HepG2 (cell line): Measurements from ENCODE around the gene ZFYVE28. TPM values are rescaled to one million over a fixed set of nuclear protein-coding genes. Genes with fewer than 3 reads are reported as not detected.
A peak's percentile ranks its signal among the peaks of the same experiment; 100 is the strongest.

Experiments used
- ATAC-seq: fragments of 200-7000 bp; cut with Tn5 transposase; 3 replicates; pipeline ENCODE4 v1.9.1; 2020; ENCODE audit warnings: mild to moderate bottlenecking, moderate library complexity
- BruUV-seq: library from RNA; stranded (reverse); fragments of 400-500 nt; replicated peaks from 2 replicates; lab custom pipeline; 2021; lab: Mats Ljungman, UMichigan
- CTCF ChIA-PET: fragments of 300-600 bp; formaldehyde crosslinking; extraction: SDS; loops from one replicate; lab custom pipeline; 2021; ENCODE audit warnings: low total read pairs, inconsistent platforms, low intra/inter-chr PET ratio; lab: Yijun Ruan, JAX
- POLR2A ChIA-PET: fragments of 350-600 bp; sonication (Branson Sonifier 250); formaldehyde crosslinking; loops from one replicate; lab custom pipeline; 2020; ENCODE audit warnings: antibody characterized with exemption, inconsistent platforms; lab: Yijun Ruan, JAX
- DNase-seq: peaks from one replicate; pipeline ENCODE4 v3.0.0-alpha.2; 2015; ENCODE audit warnings: low spot score
- FAIRE-seq: peaks from 3 replicates; lab custom pipeline; 2011; peaks lifted over from hg19 to GRCh38; lab: Jason Lieb, UNC
- H2AFZ ChIP-seq: one replicate; pipeline ENCODE4 v1.6.1; 2011; ENCODE audit warnings: low read length, inconsistent platforms
- H3K27ac ChIP-seq: fragments of 300-600 bp; 3 replicates; pipeline ENCODE4 v1.8.0; 2011; ENCODE audit warnings: mixed run types, mild to moderate bottlenecking, mixed read lengths, low read length, inconsistent platforms; ENCODE audit not compliant: insufficient read depth; ENCODE audit errors: extremely low read length
- H3K27me3 ChIP-seq, 2 experiments: fragments of 200-600 bp in 1 of 2; 2 replicates in 1 of 2; 3 replicates in 1 of 2; pipeline versions ENCODE4 v1.6.0 to v1.8.0; 2011; ENCODE audit warnings: low read length in 2 of 2, mild to moderate bottlenecking in 2 of 2, moderate library complexity in 2 of 2, inconsistent platforms in 1 of 2; ENCODE audit not compliant: insufficient read depth in 2 of 2, control insufficient read depth in 1 of 2
- H3K36me3 ChIP-seq, 2 experiments: fragments of 200-600 bp in 1 of 2; replicated peaks in 1 of 2; 2 replicates in 1 of 2; 3 replicates in 1 of 2; pipeline versions ENCODE4 v1.5.1 to v1.8.0; 2011; ENCODE audit warnings: low read length in 2 of 2, inconsistent platforms in 1 of 2; ENCODE audit not compliant: insufficient read depth in 2 of 2, control insufficient read depth in 1 of 2
- H3K4me1 ChIP-seq: 2 replicates; pipeline ENCODE4 v1.5.1; 2012; ENCODE audit warnings: low read length, inconsistent platforms; ENCODE audit not compliant: insufficient read depth
- H3K4me2 ChIP-seq: 2 replicates; pipeline ENCODE4 v1.6.0; 2011; ENCODE audit warnings: low read depth, low read length, inconsistent platforms
- H3K4me3 ChIP-seq, 3 experiments: fragments of 200-600 bp in 1 of 3; sonication (generic), shearing (Covaris generic) in 1 of 3; replicated peaks in 1 of 3; 2 replicates each; pipeline ENCODE4 v1.5.1; 2011 to 2016; ENCODE audit warnings: low read length in 3 of 3, inconsistent platforms in 2 of 3, low read depth in 2 of 3, mild to moderate bottlenecking in 2 of 3, control low read depth in 1 of 3, mixed read lengths in 1 of 3; ENCODE audit not compliant: insufficient read depth in 1 of 3
- H3K79me2 ChIP-seq: one replicate; pipeline ENCODE4 v1.6.1; 2011; ENCODE audit warnings: low read length, inconsistent platforms; ENCODE audit not compliant: insufficient read depth
- H3K9ac ChIP-seq: 2 replicates; pipeline ENCODE4 v1.6.0; 2011; ENCODE audit warnings: mild to moderate bottlenecking, low read depth, low read length, inconsistent platforms; ENCODE audit not compliant: insufficient read depth
- H3K9me3 ChIP-seq: 2 replicates; pipeline ENCODE4 v1.5.1; 2012; ENCODE audit warnings: mild to moderate bottlenecking, low read length
- H4K20me1 ChIP-seq: 2 replicates; pipeline ENCODE4 v1.6.0; 2011; ENCODE audit warnings: inconsistent platforms, mild to moderate bottlenecking, low read length, moderate library complexity; ENCODE audit not compliant: insufficient read depth
- ZNF687 ChIP-seq: sonication (generic); formaldehyde crosslinking; IDR thresholded peaks from 2 replicates; pipeline ENCODE4 v1.5.1; 2020; ENCODE audit warnings: mild to moderate bottlenecking, missing genetic modification reagents, moderate library complexity
- WGBS: methylation state at CpG from one replicate; pipeline ENCODE4 v1.1.6; 2017; ENCODE audit warnings: low lambda C conversion rate; 5-methylcytosine and 5-hydroxymethylcytosine counted together
- in situ Hi-C: cut with HindIII; loops from 2 replicates; pipeline ENCODE4 v1.10.0; 2017; ENCODE audit warnings: low pct_unique_long_range_greater_than_20kb; ENCODE audit not compliant: extremely low pct_ligation_motif_present
- intact Hi-C: fragments of 100-400 bp; cut with micrococcal nuclease; formaldehyde crosslinking; loops from one replicate; pipeline ENCODE4 v1.10.0; 2022; ENCODE audit not compliant: unreplicated experiment
- polyA plus RNA-seq, 8 experiments: library from polyadenylated mRNA; depleted of rRNA in 3 of 8; stranded (reverse) in 7 of 8; unstranded in 1 of 8; fragments of >200 nt; fragmentation: Illumina TruSeq in 4 of 8; extraction: Trizol in 4 of 8; gene quantifications; 2 replicates each; pipeline versions ENCODE4 v1.2.1 to v1.2.3, GENCODE V29; 2011 to 2016; ENCODE audit warnings: low read depth in 4 of 8, missing spikeins in 1 of 8, mixed read lengths in 1 of 8; ENCODE audit not compliant: insufficient read depth in 1 of 8
- total RNA-seq, 5 experiments: library from RNA; depleted of rRNA; stranded (reverse); fragments of >200 nt; fragmentation: Illumina TruSeq; extraction: Trizol; gene quantifications; 2 replicates each; pipeline ENCODE4 v1.2.3, GENCODE V29; 2016; ENCODE audit warnings: low read depth in 1 of 5
- TF ChIP-seq, protein P1 (sequence below): sonication (generic); formaldehyde crosslinking; IDR thresholded peaks from 2 replicates; pipeline ENCODE4 v1.4.0; 2020; ENCODE audit warnings: missing genetic modification reagents; ENCODE audit errors: not compliant biosample characterization

Gene ZFYVE28
- total and polyA plus RNA-seq, 2 of the 13 experiments (the other 11 are each of a cell fraction or from before 2014, with no cell fraction given) = 0.12 to 0.22 TPM

DNA sequence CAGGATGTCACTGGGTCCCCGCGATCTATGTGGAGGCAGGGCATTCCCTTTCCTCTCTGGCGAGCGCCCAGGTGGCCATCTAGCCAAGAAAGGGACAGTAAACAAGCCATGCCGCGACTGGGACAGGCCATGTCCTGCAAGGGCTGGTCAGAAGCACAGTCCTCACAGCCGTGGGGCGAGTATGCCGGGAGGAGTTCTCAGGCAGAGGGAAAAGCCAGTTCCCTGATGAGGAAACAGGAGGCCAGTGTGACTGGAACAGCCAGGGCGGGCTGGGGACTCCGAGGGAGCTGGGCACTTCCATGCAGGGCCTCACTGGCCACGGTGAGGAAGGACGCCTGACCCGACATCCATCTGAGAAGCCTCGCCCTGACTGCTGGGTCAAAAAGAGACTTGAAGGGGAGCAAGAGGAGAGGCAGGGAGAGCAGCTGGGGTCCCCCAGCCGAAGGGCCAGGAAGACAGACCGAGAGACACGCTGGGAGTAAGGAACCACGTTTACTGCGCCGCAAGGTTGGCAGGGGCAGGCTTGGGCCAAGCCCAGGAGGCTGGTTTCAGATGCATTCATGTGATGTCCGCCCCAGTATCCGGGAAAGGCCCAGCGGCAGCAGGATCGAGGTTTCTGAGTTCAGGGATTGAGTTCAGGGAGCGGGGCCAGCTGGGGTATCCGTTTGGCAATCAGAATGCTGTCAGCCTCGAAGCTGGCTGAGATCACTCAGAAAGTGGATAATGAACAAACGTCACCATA is 15.3 kb upstream of the ZFYVE28 start:
- H3K9me3 ChIP-seq = no peaks in the 10 kb centered on the region
- H3K4me3 ChIP-seq = 0 out of 6 replicates have a peak overlapping the region, but pooled peaks of 1 of the 3 experiments have one; percentile 4
- no TSS peak for BruUV-seq
- ATAC-seq = no peak
- no peak overlapping the region for H3K4me2 ChIP-seq
- H3K4me1 ChIP-seq = peaks cover 29% of the 10 kb centered on the region
- H3K9ac ChIP-seq = no peak overlapping the region
- TF ChIP-seq, protein P1, sequence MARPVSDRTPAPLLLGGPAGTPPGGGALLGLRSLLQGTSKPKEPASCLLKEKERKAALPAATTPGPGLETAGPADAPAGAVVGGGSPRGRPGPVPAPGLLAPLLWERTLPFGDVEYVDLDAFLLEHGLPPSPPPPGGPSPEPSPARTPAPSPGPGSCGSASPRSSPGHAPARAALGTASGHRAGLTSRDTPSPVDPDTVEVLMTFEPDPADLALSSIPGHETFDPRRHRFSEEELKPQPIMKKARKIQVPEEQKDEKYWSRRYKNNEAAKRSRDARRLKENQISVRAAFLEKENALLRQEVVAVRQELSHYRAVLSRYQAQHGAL (CRISPR knock-in tag) = no peak
- TF ChIP-seq ZNF687 = peak; percentile 18; the same call in 1 of the 2 replicates
- H3K27ac ChIP-seq = no peak overlapping the region
- no peak overlapping the region for H2AFZ ChIP-seq
- no peaks in the 10 kb centered on the region for H3K79me2 ChIP-seq
- no peak for DNase-seq
- FAIRE-seq = no peak
- no peaks in the 10 kb centered on the region for H3K36me3 ChIP-seq
- ChIA-PET CTCF (no interaction called here), POLR2A (no interaction called here)
- H3K27me3 ChIP-seq = peaks cover 9 to 53% of the 10 kb centered on the region in 2 experiments; a peak in 4 of 5 replicates
- H4K20me1 ChIP-seq = no peaks in the 10 kb centered on the region
- intact Hi-C loops (no loop called here), in situ Hi-C loops (no loop called here)
- 34% methylated on average over 17 of the region's 29 CpGs for WGBS
